Activated CD4-positive, alpha-beta memory T cell treated with anti-CD3 and anti-CD28 coated beads, Interleukin-2, amount 10 ng/mL, durations not matched to agents 7 days and 5 days (primary cell): ENCODE data around the gene JAZF1. TPM values are rescaled to one million over a fixed set of nuclear protein-coding genes. Genes with fewer than 3 reads are reported as not detected.

Experiments used
- CTCF ChIA-PET: fragments of 350-600 bp; sonication (Branson Sonifier 250); formaldehyde crosslinking; loops from one replicate; lab custom pipeline; 2021; ENCODE audit warnings: antibody characterized with exemption, inconsistent platforms; lab: Charles Lee
- POLR2A ChIA-PET: fragments of 350-600 bp; sonication (Branson Sonifier 250); formaldehyde crosslinking; loops from one replicate; lab custom pipeline; 2021; ENCODE audit warnings: antibody characterized with exemption; lab: Charles Lee
- DNase-seq: peaks from one replicate; pipeline ENCODE4 v3.0.0-alpha.2; 2020
- H3K27ac Mint-ChIP-seq: one replicate; pipeline ENCODE4 v1.8.0; 2021; ENCODE audit warnings: mild to moderate bottlenecking, mixed read lengths
- H3K27me3 Mint-ChIP-seq: one replicate; pipeline ENCODE4 v1.8.0; 2021; ENCODE audit warnings: mixed read lengths
- H3K36me3 Mint-ChIP-seq: one replicate; pipeline ENCODE4 v1.8.0; 2021; ENCODE audit warnings: low read depth, mixed read lengths
- H3K4me1 Mint-ChIP-seq: one replicate; pipeline ENCODE4 v1.8.0; 2021; ENCODE audit warnings: mixed read lengths
- H3K4me3 Mint-ChIP-seq: one replicate; pipeline ENCODE4 v1.8.0; 2021; ENCODE audit warnings: mild to moderate bottlenecking, mixed read lengths
- H3K9me3 Mint-ChIP-seq: one replicate; pipeline ENCODE4 v1.8.0; 2021; ENCODE audit warnings: mixed read lengths
- total RNA-seq, 2 experiments: library from RNA; stranded (reverse); gene quantifications; one replicate each; pipeline ENCODE4 v1.2.3, GENCODE V29; 2021

JAZF1 gene
- total RNA-seq, 2 experiments from 2014 or later, result 7.2 to 7.3 TPM

DNA sequence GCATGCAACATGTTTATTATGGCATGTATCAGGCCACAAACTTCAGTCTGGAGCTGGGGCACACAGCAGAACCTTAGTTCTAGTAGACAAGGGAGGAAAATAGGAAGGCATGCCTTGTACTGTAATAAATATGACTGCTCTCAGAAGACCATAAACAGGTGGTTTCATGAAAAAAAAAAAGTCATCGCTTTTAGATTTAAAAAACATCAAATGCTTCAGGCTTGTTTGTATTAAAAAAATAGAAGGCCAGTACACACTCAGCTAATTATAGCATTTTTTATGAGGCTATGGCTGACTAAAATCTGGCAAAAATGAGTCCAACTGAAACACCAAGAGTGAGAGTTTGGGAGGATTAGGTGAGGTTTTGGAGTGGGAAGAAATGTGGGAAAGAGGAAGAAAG, 204.1 kb downstream of the JAZF1 start:
- CTCF ChIA-PET, result no interaction called here
- H3K36me3 Mint-ChIP-seq, result peaks cover 7% of the 10 kb centered on the region
- no peaks in the 10 kb centered on the region for H3K27me3 Mint-ChIP-seq
- no peak overlapping the region for H3K4me3 Mint-ChIP-seq
- DNase-seq, result no peak
- POLR2A ChIA-PET, result no interaction called here
- H3K4me1 Mint-ChIP-seq, result peaks cover 12% of the 10 kb centered on the region
- H3K9me3 Mint-ChIP-seq, result peaks cover 6% of the 10 kb centered on the region
- no peak overlapping the region for H3K27ac Mint-ChIP-seq

DNA sequence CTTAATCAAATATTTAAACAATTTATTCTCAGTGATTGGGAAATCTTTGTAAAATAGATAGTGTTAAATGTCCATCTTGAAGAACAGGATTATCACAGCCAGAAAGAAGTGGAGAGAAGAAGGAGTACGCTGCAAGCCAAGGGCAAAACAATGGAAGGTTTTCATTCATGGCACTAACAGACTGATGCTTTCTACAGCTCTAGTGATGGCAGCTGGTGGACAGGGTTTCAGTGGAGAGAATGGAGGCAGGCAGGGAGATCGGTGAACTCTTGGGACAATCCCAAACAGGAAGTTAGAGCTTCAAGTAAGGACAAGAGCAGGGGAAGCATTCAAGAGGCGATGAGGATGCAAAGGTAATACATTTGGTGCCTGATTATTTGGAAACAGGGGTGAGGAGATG, 207.0 kb downstream of the JAZF1 start:
- Mint-ChIP-seq H3K27ac (no peak overlapping the region), H3K4me3 (no peak overlapping the region), H3K27me3 (no peaks in the 10 kb centered on the region), H3K9me3 (peaks cover 8% of the 10 kb centered on the region), H3K4me1 (peaks cover 27% of the 10 kb centered on the region), H3K36me3 (peaks cover 12% of the 10 kb centered on the region)
- no peak for DNase-seq
- ChIA-PET CTCF (no interaction called here), POLR2A (interaction anchor here (2.1 kb wide), 1 partner anchor 233 kb away, joined by 9 read pairs; the partner anchor contains the start of gene TAX1BP1)

GRCh38 chr7:27972276-27972675, 208.3 kb downstream of the JAZF1 start:
- ChIA-PET CTCF (no interaction called here), POLR2A (interaction anchor here (0.6 to 2.1 kb wide), 2 partner anchors 19 to 232 kb away, joined by 3 to 9 read pairs; partner anchors contain the start of gene TAX1BP1)
- Mint-ChIP-seq H3K4me1 (peaks cover 35% of the 10 kb centered on the region), H3K27ac (peak overlapping the region; percentile 56), H3K27me3 (no peaks in the 10 kb centered on the region), H3K4me3 (peak overlapping the region; percentile 34), H3K36me3 (peaks cover 12% of the 10 kb centered on the region), H3K9me3 (peaks cover 10% of the 10 kb centered on the region)
- peak; percentile 28 for DNase-seq

- peaks cover 12% of the 10 kb centered on the region for H3K36me3 Mint-ChIP-seq
- peaks cover 10% of the 10 kb centered on the region for H3K9me3 Mint-ChIP-seq
- ChIA-PET POLR2A (no interaction called here), CTCF (no interaction called here)
- no peaks in the 10 kb centered on the region for H3K27me3 Mint-ChIP-seq
- no peak overlapping the region for H3K4me3 Mint-ChIP-seq
- peaks cover 42% of the 10 kb centered on the region for H3K4me1 Mint-ChIP-seq
- DNase-seq, result no peak
- H3K27ac Mint-ChIP-seq, result no peak overlapping the region
Measured at GRCh38 chr7:27971171-27971812, 209.3 kb downstream of the JAZF1 start.

DNA sequence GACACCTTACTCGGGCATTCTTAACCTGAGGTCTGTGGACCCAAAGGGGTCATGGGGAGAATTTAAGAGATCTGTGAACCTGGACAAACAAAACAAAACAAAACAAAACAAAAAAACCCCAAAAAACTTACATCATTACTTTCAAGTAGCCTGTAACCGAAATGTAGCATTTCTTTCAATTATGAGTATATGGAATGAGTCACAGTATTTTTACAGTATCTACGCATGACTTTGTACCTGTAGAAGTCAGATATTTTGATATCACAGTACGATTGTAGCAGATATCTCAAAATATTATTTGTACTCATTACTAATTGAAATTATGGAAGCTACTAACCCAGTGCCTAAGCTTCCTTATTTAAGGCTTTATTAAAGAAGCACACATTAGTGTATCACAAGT, 210.2 kb downstream of the JAZF1 start:
- H3K9me3 Mint-ChIP-seq, result peaks cover 11% of the 10 kb centered on the region
- H3K36me3 Mint-ChIP-seq, result peaks cover 16% of the 10 kb centered on the region
- H3K4me1 Mint-ChIP-seq, result peaks cover 48% of the 10 kb centered on the region
- no peak overlapping the region for H3K4me3 Mint-ChIP-seq
- no peak for DNase-seq
- ChIA-PET CTCF (no interaction called here), POLR2A (interaction anchor here (1.3 kb wide), 1 partner anchor 230 kb away, joined by 4 read pairs; the partner anchor contains the start of gene TAX1BP1)
- peaks cover 4% of the 10 kb centered on the region for H3K27me3 Mint-ChIP-seq
- no peak overlapping the region for H3K27ac Mint-ChIP-seq

GRCh38 chr7:27969346-27969745, 211.2 kb downstream of the JAZF1 start:
- DNase-seq, result no peak
- ChIA-PET POLR2A (interaction anchor here (1.0 to 1.4 kb wide), 3 partner anchors 10 to 229 kb away, joined by 3 to 4 read pairs (median 4); partner anchors contain the start of gene TAX1BP1), CTCF (no interaction called here)
- Mint-ChIP-seq H3K27ac (no peak overlapping the region), H3K4me3 (no peak overlapping the region), H3K4me1 (peaks cover 48% of the 10 kb centered on the region), H3K36me3 (peaks cover 14% of the 10 kb centered on the region), H3K9me3 (peaks cover 9% of the 10 kb centered on the region), H3K27me3 (peaks cover 4% of the 10 kb centered on the region)

DNA sequence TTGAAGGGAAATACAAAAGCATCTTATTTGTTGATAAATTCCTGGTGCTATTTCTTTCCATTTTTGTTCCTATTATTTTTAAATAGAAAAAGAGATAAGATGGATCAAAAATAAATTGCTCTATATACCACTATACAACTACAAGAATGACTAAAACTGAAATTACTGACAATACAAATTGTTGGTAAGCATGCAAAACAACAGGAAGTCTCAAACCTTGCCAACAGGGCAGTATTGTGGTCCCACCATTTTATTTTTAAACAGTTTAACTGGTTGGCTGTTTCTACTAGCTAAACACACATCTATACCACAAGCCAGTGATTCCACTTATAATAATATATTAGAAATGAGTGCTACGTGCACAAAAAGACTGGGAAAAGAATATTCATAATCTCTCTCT, 213.0 kb downstream of the JAZF1 start:
- H3K4me1 Mint-ChIP-seq, result peaks cover 47% of the 10 kb centered on the region
- POLR2A ChIA-PET, result no interaction called here
- peaks cover 10% of the 10 kb centered on the region for H3K36me3 Mint-ChIP-seq
- H3K9me3 Mint-ChIP-seq, result peaks cover 6% of the 10 kb centered on the region
- no peak for DNase-seq
- CTCF ChIA-PET, result no interaction called here
- no peak overlapping the region for H3K27ac Mint-ChIP-seq
- no peak overlapping the region for H3K4me3 Mint-ChIP-seq
- peaks cover 4% of the 10 kb centered on the region for H3K27me3 Mint-ChIP-seq

DNA sequence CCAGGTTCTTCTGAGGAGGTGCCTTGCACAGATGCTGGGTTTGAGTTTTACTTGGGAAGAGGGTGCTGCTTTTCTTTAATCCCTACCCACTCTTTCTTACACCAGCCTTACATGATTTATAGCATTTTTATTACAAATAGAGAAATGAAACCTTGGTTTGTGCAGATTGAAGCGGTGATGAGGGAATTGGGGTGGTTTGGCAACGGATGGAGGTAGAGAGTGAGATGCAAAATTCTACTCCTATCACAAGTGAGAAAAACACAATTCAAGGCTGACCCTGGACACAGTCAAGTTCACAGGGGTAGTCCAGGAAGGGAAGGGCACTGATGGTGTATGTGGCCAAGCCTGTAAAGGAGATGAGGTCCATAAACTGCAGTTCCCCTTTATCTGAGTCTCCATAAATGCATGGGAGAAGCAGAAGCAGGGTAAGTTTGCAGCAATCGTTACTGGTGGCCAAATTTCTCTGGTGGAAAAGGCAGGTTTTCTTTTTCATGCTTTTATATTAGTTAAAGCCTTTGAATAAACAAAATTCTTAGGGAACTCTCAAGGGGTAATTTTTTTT, 214.3 kb downstream of the JAZF1 start:
- DNase-seq, result no peak
- no peak overlapping the region for H3K4me3 Mint-ChIP-seq
- CTCF ChIA-PET, result no interaction called here
- POLR2A ChIA-PET, result no interaction called here
- H3K27me3 Mint-ChIP-seq, result peaks cover 4% of the 10 kb centered on the region
- peaks cover 34% of the 10 kb centered on the region for H3K4me1 Mint-ChIP-seq
- peaks cover 6% of the 10 kb centered on the region for H3K9me3 Mint-ChIP-seq
- H3K27ac Mint-ChIP-seq, result no peak overlapping the region
- peaks cover 7% of the 10 kb centered on the region for H3K36me3 Mint-ChIP-seq

GRCh38 chr7:27965650-27966049, 214.9 kb downstream of the JAZF1 start:
- Mint-ChIP-seq H3K36me3 (peaks cover 7% of the 10 kb centered on the region), H3K9me3 (peaks cover 4% of the 10 kb centered on the region), H3K27me3 (peaks cover 4% of the 10 kb centered on the region), H3K4me3 (no peak overlapping the region), H3K4me1 (peaks cover 28% of the 10 kb centered on the region), H3K27ac (no peak overlapping the region)
- ChIA-PET CTCF (no interaction called here), POLR2A (no interaction called here)
- no peak for DNase-seq

DNA sequence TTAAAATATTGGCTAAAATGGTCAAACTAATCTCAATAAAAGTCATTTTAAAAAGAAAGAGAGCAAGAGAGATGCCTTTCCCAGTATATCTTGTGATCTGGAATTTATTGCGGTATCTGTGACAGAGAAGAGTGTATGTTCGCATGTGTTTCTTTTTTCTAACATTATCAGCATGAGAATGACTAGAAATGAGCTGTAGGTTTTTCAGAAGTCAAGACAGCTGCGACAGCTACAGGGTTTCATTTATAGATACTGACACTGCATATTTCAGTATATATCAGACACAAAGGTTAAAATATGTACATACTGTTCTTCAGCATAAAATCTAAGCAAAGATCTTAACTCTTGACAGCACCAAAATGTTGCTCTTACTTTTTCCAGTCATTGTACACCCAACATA, 215.8 kb downstream of the JAZF1 start:
- no peak for DNase-seq
- ChIA-PET POLR2A (no interaction called here), CTCF (no interaction called here)
- Mint-ChIP-seq H3K27ac (no peak overlapping the region), H3K4me1 (peaks cover 27% of the 10 kb centered on the region), H3K9me3 (peaks cover 4% of the 10 kb centered on the region), H3K36me3 (peaks cover 7% of the 10 kb centered on the region), H3K27me3 (peaks cover 4% of the 10 kb centered on the region), H3K4me3 (no peak overlapping the region)

GRCh38 chr7:27963056-27963455, 217.5 kb downstream of the JAZF1 start:
- no peak overlapping the region for H3K4me3 Mint-ChIP-seq

DNA sequence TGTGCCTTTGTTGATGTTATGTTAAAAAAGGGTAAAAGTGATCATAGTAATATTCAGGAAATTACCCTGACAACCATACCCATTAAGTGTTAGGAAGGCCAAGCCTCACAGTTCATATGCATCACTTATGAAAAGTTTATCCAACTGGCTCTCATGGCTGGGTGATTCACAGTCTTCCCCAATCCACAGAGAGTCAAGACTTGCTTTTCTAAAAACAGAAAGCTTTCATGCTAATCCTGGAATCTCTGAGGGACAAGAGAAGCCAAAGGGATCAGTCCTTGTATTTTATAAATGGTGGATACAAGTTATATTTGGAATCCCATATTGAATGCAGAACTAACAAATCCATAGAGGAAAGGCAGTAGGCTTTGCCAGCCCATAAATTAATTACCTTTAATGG, 218.3 kb downstream of the JAZF1 start:
- Mint-ChIP-seq H3K4me1 (peaks cover 16% of the 10 kb centered on the region), H3K27ac (no peak overlapping the region), H3K4me3 (no peak overlapping the region), H3K36me3 (peaks cover 4% of the 10 kb centered on the region), H3K9me3 (peaks cover 1% of the 10 kb centered on the region), H3K27me3 (peaks cover 4% of the 10 kb centered on the region)
- DNase-seq, result no peak
- POLR2A ChIA-PET, result interaction anchor here (1.1 kb wide), 1 partner anchor 81 kb away, joined by 3 read pairs; no protein-coding TSS in a partner anchor
- CTCF ChIA-PET, result no interaction called here

More at GRCh38 chr7:27963056-27963455, 217.5 kb downstream of the JAZF1 start:
- Mint-ChIP-seq H3K27ac (no peak overlapping the region), H3K4me1 (peaks cover 23% of the 10 kb centered on the region), H3K27me3 (peaks cover 4% of the 10 kb centered on the region), H3K9me3 (peaks cover 1% of the 10 kb centered on the region), H3K36me3 (peaks cover 4% of the 10 kb centered on the region)
- no peak for DNase-seq
- ChIA-PET POLR2A (no interaction called here), CTCF (interaction anchor here (0.9 kb wide), 1 partner anchor 28 kb away, joined by 4 read pairs; no protein-coding TSS in a partner anchor)

DNA sequence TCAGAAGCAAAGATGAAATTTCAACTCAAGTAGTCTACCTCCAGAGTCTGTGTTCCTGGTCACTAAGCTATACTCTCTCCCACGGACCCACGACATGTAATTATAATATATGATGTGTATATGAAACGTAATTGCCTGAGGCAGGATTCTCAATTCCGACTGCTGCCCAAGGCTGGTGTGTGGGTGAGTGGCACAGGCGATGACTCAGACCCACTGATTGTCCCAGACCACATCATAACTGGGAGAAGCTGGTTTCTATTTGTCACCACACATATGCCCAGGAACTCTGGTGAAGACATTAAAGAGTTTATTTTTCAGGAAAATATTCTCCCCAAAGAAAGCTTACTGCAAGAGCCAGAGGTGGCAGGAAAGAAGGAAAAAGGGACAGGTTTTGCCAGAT, 219.3 kb downstream of the JAZF1 start:
- peaks cover 4% of the 10 kb centered on the region for H3K27me3 Mint-ChIP-seq
- no peak overlapping the region for H3K27ac Mint-ChIP-seq
- no peak overlapping the region for H3K4me3 Mint-ChIP-seq
- ChIA-PET CTCF (no interaction called here), POLR2A (interaction anchor here (0.8 kb wide), 1 partner anchor 9 kb away, joined by 3 read pairs; no protein-coding TSS in a partner anchor)
- no peak for DNase-seq
- peaks cover 9% of the 10 kb centered on the region for H3K4me1 Mint-ChIP-seq
- H3K36me3 Mint-ChIP-seq, result peaks cover 4% of the 10 kb centered on the region
- peaks cover 1% of the 10 kb centered on the region for H3K9me3 Mint-ChIP-seq
